ENCODE data around the gene PLD5.

The PLD5 gene

DNA sequence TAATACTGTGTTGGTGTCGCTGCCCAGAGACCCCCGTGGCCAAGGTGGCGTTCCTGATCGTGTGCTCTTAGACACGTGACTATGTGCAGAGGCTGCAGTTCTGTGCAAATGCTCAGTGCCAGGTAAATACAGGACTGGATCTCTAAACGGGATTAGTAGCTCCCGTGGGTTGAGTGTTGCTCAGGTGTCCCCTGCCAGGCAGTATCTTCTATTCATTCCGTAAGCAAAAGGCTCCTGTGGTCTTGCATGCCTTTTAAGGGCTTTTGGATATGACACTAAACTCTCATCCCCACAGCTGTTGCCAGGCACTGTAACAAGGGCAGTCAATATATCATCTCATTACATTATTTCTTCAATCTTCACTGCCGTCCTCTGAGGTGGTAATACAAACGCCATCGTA lies 431.4 kb downstream of the PLD5 start:
- Histone ChIP-seq H3K4me1 (ENCODE audit: insufficient read depth, low read length, severe bottlenecking) (no peaks in the 10 kb centered on the region), H3K9me2 (ENCODE audit: low read depth, low read length) (no peaks in the 10 kb centered on the region), H3K27me3 (ENCODE audit: insufficient read depth, low read length) (no peaks in the 10 kb centered on the region), H3K4me3 (ENCODE audit: low read depth, low read length, poor library complexity, severe bottlenecking) (no peak overlapping the region), H3K36me3 (ENCODE audit: insufficient read depth, low read length) (no peaks in the 10 kb centered on the region), H3K9me3 (ENCODE audit: low read length) (no peaks in the 10 kb centered on the region), H3K4me2 (ENCODE audit: low read length) (no peak overlapping the region), H2AFZ (ENCODE audit: low read length) (no peak overlapping the region), H3F3A (ENCODE audit: insufficient read depth, low read length) (no peaks in the 10 kb centered on the region), H4K20me1 (ENCODE audit: insufficient read depth, low read length) (no peaks in the 10 kb centered on the region), H3K79me2 (ENCODE audit: insufficient read depth, low read length) (no peaks in the 10 kb centered on the region), H3K27ac (ENCODE audit: low read depth, low read length, poor library complexity, severe bottlenecking) (no peak overlapping the region), H3K9ac (ENCODE audit: low read length) (no peak overlapping the region)
- TF ChIP-seq, protein P1, sequence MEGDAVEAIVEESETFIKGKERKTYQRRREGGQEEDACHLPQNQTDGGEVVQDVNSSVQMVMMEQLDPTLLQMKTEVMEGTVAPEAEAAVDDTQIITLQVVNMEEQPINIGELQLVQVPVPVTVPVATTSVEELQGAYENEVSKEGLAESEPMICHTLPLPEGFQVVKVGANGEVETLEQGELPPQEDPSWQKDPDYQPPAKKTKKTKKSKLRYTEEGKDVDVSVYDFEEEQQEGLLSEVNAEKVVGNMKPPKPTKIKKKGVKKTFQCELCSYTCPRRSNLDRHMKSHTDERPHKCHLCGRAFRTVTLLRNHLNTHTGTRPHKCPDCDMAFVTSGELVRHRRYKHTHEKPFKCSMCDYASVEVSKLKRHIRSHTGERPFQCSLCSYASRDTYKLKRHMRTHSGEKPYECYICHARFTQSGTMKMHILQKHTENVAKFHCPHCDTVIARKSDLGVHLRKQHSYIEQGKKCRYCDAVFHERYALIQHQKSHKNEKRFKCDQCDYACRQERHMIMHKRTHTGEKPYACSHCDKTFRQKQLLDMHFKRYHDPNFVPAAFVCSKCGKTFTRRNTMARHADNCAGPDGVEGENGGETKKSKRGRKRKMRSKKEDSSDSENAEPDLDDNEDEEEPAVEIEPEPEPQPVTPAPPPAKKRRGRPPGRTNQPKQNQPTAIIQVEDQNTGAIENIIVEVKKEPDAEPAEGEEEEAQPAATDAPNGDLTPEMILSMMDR (IDR thresholded peaks at IDR 0.05; ENCODE audit: low read length) = no peak
- TF ChIP-seq EZH2 (IDR thresholded peaks at IDR 0.05; ENCODE audit: borderline replicate concordance, low read length) = no peak

DNA sequence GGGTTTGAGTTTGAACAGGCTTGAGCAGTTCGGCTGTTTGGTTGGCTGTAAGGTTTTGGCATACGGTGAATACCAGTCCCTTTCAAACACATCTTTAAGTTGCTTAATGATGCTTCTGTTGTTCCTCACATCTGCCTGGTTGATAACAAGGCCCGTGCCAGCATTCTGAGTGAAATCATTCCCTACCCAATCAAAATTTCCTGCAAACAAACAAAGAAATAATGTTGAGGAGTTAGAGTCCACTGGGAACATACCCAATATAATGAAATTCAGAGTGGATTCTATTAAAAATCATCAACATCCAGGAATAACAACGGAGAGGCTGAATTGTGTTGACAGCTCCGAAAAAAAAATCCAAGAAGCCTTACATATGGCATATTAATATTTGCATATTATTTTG lies 434.6 kb downstream of the PLD5 start:
- H3K9me2 ChIP-seq (ENCODE audit: low read depth, low read length) = no peaks in the 10 kb centered on the region
- H3K36me3 ChIP-seq (ENCODE audit: insufficient read depth, low read length) = no peaks in the 10 kb centered on the region
- H3F3A ChIP-seq (ENCODE audit: insufficient read depth, low read length) = no peaks in the 10 kb centered on the region
- H3K27me3 ChIP-seq (ENCODE audit: insufficient read depth, low read length) = no peaks in the 10 kb centered on the region
- no peak overlapping the region for H3K27ac ChIP-seq (ENCODE audit: low read depth, low read length, poor library complexity, severe bottlenecking)
- H2AFZ ChIP-seq (ENCODE audit: low read length) = no peak overlapping the region
- TF ChIP-seq, protein P1 (IDR thresholded peaks at IDR 0.05; ENCODE audit: low read length) = no peak
- no peaks in the 10 kb centered on the region for H4K20me1 ChIP-seq (ENCODE audit: insufficient read depth, low read length)
- no peak overlapping the region for H3K4me3 ChIP-seq (ENCODE audit: low read depth, low read length, poor library complexity, severe bottlenecking)
- no peaks in the 10 kb centered on the region for H3K4me1 ChIP-seq (ENCODE audit: insufficient read depth, low read length, severe bottlenecking)
- H3K9me3 ChIP-seq (ENCODE audit: low read length) = no peaks in the 10 kb centered on the region
- H3K9ac ChIP-seq (ENCODE audit: low read length) = no peak overlapping the region
- no peak overlapping the region for H3K4me2 ChIP-seq (ENCODE audit: low read length)
- H3K79me2 ChIP-seq (ENCODE audit: insufficient read depth, low read length) = no peaks in the 10 kb centered on the region

DNA sequence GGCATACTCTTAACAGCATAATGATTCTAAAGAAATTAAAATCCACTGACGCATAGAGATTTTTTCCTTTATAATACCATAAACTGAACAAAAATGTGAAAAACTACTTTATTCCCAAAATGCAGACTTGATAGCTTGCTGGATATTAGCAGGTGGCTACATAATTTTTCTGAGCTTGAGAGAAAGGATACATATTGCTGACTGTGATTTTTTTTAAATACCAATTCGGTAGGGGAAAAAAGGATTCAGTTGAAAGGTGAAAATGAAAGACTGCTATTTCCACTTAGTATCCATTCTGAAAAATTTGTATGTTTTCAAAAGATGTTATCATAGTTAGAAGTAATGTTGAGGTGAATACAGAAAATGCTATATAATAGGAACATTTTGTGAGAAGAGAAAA lies 435.6 kb downstream of the PLD5 start:
- Histone ChIP-seq H2AFZ (ENCODE audit: low read length) (no peak overlapping the region), H3K27ac (ENCODE audit: low read depth, low read length, poor library complexity, severe bottlenecking) (no peak overlapping the region), H4K20me1 (ENCODE audit: insufficient read depth, low read length) (no peaks in the 10 kb centered on the region), H3K9ac (ENCODE audit: low read length) (no peak overlapping the region), H3K4me1 (ENCODE audit: insufficient read depth, low read length, severe bottlenecking) (no peaks in the 10 kb centered on the region), H3K9me3 (ENCODE audit: low read length) (no peaks in the 10 kb centered on the region), H3K9me2 (ENCODE audit: low read depth, low read length) (no peaks in the 10 kb centered on the region), H3K4me2 (ENCODE audit: low read length) (no peak overlapping the region), H3K4me3 (ENCODE audit: low read depth, low read length, poor library complexity, severe bottlenecking) (no peak overlapping the region), H3K79me2 (ENCODE audit: insufficient read depth, low read length) (no peaks in the 10 kb centered on the region), H3K36me3 (ENCODE audit: insufficient read depth, low read length) (no peaks in the 10 kb centered on the region), H3K27me3 (ENCODE audit: insufficient read depth, low read length) (no peaks in the 10 kb centered on the region), H3F3A (ENCODE audit: insufficient read depth, low read length) (no peaks in the 10 kb centered on the region)
- TF ChIP-seq, protein P1 (IDR thresholded peaks at IDR 0.05; ENCODE audit: low read length) = no peak
- TF ChIP-seq EZH2 (IDR thresholded peaks at IDR 0.05; ENCODE audit: borderline replicate concordance, low read length) = no peak

Data from OCI-LY1 (cell line).